Chondrocyte (in vitro differentiated cells): ENCODE data around the gene PDHX. TPM values are rescaled to one million over a fixed set of nuclear protein-coding genes. Genes with fewer than 3 reads are reported as not detected.

Experiments
- DNase-seq: peaks from one replicate; pipeline ENCODE4 v3.0.0; 2021; ENCODE audit warnings: mixed read lengths, low spot score
- H3K27ac Mint-ChIP-seq: one replicate; pipeline ENCODE4 v1.8.0; 2021; ENCODE audit warnings: mild to moderate bottlenecking, moderate library complexity, mixed read lengths; ENCODE audit not compliant: unreplicated experiment
- H3K27me3 Mint-ChIP-seq: 2 replicates; pipeline ENCODE4 v1.8.0; 2021; ENCODE audit warnings: low read depth, mixed read lengths
- H3K36me3 Mint-ChIP-seq: 2 replicates; pipeline ENCODE4 v1.8.0; 2021; ENCODE audit warnings: low read depth, mixed read lengths
- H3K4me1 Mint-ChIP-seq: 2 replicates; pipeline ENCODE4 v1.8.0; 2021; ENCODE audit warnings: low read depth, mild to moderate bottlenecking, mixed read lengths
- H3K4me3 Mint-ChIP-seq: one replicate; pipeline ENCODE4 v1.8.0; 2021; ENCODE audit warnings: mild to moderate bottlenecking, moderate library complexity, mixed read lengths; ENCODE audit not compliant: unreplicated experiment
- H3K9me3 Mint-ChIP-seq: 2 replicates; pipeline ENCODE4 v1.8.0; 2021; ENCODE audit warnings: low read depth, mixed read lengths
- CTCF ChIP-seq: fragments of 200-600 bp; sonication (generic); IDR thresholded peaks from 2 replicates; pipeline ENCODE4 v1.5.0; 2021; ENCODE audit warnings: antibody characterized with exemption, mild to moderate bottlenecking, moderate library complexity
- total RNA-seq: library from RNA; stranded (reverse); gene quantifications from 3 replicates; pipeline ENCODE4 v1.2.1, GENCODE V29; 2021

The PDHX gene
- total RNA-seq, 1 donor from 2014 or later, result 38.8 TPM

- H3K9me3 Mint-ChIP-seq, result peaks cover 5% of the 10 kb centered on the region
- no peak overlapping the region for H3K27ac Mint-ChIP-seq
- TF ChIP-seq CTCF, result no peak
- H3K4me1 Mint-ChIP-seq, result no peaks in the 10 kb centered on the region
- no peaks in the 10 kb centered on the region for H3K27me3 Mint-ChIP-seq
- H3K4me3 Mint-ChIP-seq, result no peak overlapping the region
- DNase-seq, result no peak
- H3K36me3 Mint-ChIP-seq, result peaks cover 18% of the 10 kb centered on the region
Observed at GRCh38 chr11:34881900-34882299, 34.5 kb upstream of the PDHX start.

- no peak for DNase-seq
Observed at GRCh38 chr11:34886609-34887008, 29.8 kb upstream of the PDHX start.

GRCh38 chr11:34887260-34887659 lies 29.2 kb upstream of the PDHX start:
- Mint-ChIP-seq H3K36me3 (peaks cover 11% of the 10 kb centered on the region), H3K9me3 (no peaks in the 10 kb centered on the region), H3K4me1 (no peaks in the 10 kb centered on the region), H3K4me3 (no peak overlapping the region), H3K27ac (no peak overlapping the region), H3K27me3 (no peaks in the 10 kb centered on the region)
- no peak for DNase-seq
- TF ChIP-seq CTCF, result no peak

More at GRCh38 chr11:34886609-34887008, 29.8 kb upstream of the PDHX start:
- H3K4me1 Mint-ChIP-seq, result no peaks in the 10 kb centered on the region
- H3K27me3 Mint-ChIP-seq, result no peaks in the 10 kb centered on the region
- H3K27ac Mint-ChIP-seq, result no peak overlapping the region
- no peak for TF ChIP-seq CTCF
- peaks cover 15% of the 10 kb centered on the region for H3K36me3 Mint-ChIP-seq
- H3K9me3 Mint-ChIP-seq, result peaks cover 2% of the 10 kb centered on the region
- H3K4me3 Mint-ChIP-seq, result no peak overlapping the region

GRCh38 chr11:34890089-34890488 lies 26.3 kb upstream of the PDHX start:
- no peak for DNase-seq
- no peaks in the 10 kb centered on the region for H3K9me3 Mint-ChIP-seq

GRCh38 chr11:34890812-34891211 lies 25.6 kb upstream of the PDHX start:
- no peaks in the 10 kb centered on the region for H3K27me3 Mint-ChIP-seq
- DNase-seq, result no peak
- no peak overlapping the region for H3K27ac Mint-ChIP-seq
- H3K36me3 Mint-ChIP-seq, result peaks cover 2% of the 10 kb centered on the region
- peak; percentile 84 for TF ChIP-seq CTCF
- no peaks in the 10 kb centered on the region for H3K9me3 Mint-ChIP-seq
- no peaks in the 10 kb centered on the region for H3K4me1 Mint-ChIP-seq
- no peak overlapping the region for H3K4me3 Mint-ChIP-seq

More at GRCh38 chr11:34890089-34890488, 26.3 kb upstream of the PDHX start:
- TF ChIP-seq CTCF, result peak; percentile 44
- H3K4me1 Mint-ChIP-seq, result no peaks in the 10 kb centered on the region
- peaks cover 3% of the 10 kb centered on the region for H3K36me3 Mint-ChIP-seq
- no peak overlapping the region for H3K27ac Mint-ChIP-seq
- no peaks in the 10 kb centered on the region for H3K27me3 Mint-ChIP-seq
- no peak overlapping the region for H3K4me3 Mint-ChIP-seq
